ENCODE results near the gene NANOGP8. TPM values are rescaled to one million over a fixed set of nuclear protein-coding genes. Genes with fewer than 3 reads are reported as not detected.

The NANOGP8 gene
- total and polyA plus RNA-seq, 2 experiments from 2014 or later: not detected

- WGBS, 2 experiments (ENCODE audit: low coverage in 1 of 2, low lambda C conversion rate in 2 of 2, missing lambda C conversion rate in 2 of 2): 42 to 53% methylated on average over 2 of the region's 2 CpGs
- peak; percentile 45 for DNase-seq
- no peak overlapping the region for H2AFZ ChIP-seq
- in situ Hi-C loops (cut with MboI): no loop called here
- no peaks in the 10 kb centered on the region for H3K79me2 ChIP-seq (ENCODE audit: insufficient read depth)
- H3K4me3 ChIP-seq: no peak overlapping the region
- no peak overlapping the region for H3K27ac ChIP-seq
- H3K27me3 ChIP-seq (replicated peaks; ENCODE audit: insufficient read depth): no peaks in the 10 kb centered on the region
- H3K9me3 ChIP-seq (ENCODE audit: low read depth): no peaks in the 10 kb centered on the region
- H4K20me1 ChIP-seq (ENCODE audit: insufficient read depth): no peaks in the 10 kb centered on the region
- no peak overlapping the region for H3K4me2 ChIP-seq (ENCODE audit: unreplicated experiment)
- no peak for TF ChIP-seq EZH2 (IDR thresholded peaks at IDR 0.05; ENCODE audit: insufficient read depth, poor library complexity, severe bottlenecking)
- no peak for TF ChIP-seq EZH2phosphoT487 (IDR thresholded peaks at IDR 0.05; ENCODE audit: insufficient read depth, low read depth)
- H3K9me2 ChIP-seq (ENCODE audit: insufficient read depth): no peaks in the 10 kb centered on the region
- no peaks in the 10 kb centered on the region for H3K36me3 ChIP-seq (ENCODE audit: low read depth)
- 0 out of 2 replicates have a peak, but pooled peaks cover 5% of the 10 kb centered on the region for H3K4me1 ChIP-seq (ENCODE audit: insufficient read depth)
- H3F3A ChIP-seq (ENCODE audit: insufficient read depth): no peaks in the 10 kb centered on the region
- H3K9ac ChIP-seq: no peak overlapping the region
These were observed 41.6 kb downstream of the NANOGP8 start for GRCh38 chr15:35043373-35044095.

DNA sequence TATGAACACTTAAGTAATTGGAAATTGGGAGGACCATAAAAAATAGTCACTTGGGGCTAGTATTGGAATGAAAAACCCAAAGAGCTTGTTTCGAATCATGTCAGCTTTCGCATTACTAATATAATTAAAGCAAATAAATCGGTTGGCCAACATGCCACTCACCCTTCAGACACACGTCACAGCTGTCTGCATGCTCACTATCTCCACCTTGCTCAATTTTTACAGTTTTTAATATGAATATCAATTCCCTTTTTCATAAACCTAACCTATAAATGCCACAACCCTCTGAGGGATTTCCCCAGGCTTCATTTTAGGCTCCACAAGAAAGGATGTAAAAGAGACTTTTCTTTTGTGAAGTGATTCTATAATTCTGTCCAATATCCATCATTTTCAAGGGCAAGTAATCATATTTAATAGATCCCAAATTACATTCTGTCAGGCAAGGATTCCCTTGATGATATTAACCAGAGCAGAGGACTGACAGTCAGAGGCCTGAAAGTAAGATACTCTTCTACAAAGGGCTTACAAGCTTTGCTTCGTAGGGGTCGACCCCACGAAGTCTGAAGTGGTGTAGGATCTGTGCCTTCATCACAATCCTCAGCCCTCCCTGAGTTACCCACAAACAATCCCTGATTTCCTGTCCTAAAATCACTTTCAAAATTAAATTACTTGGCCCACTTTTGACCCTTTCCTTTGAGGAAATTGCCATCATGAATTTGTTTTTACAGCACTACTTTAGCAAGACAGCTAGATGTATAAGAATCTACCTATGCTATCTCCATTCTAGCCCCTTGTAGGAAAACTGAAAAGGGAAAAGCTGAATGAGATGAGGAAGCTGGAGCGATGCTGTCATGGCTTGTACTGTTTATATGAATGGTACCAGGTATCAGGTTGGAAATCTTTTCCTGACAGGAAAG lies 44.5 kb downstream of the NANOGP8 start:
- H3K36me3 ChIP-seq (ENCODE audit: low read depth): no peaks in the 10 kb centered on the region
- TF ChIP-seq EZH2phosphoT487 (IDR thresholded peaks at IDR 0.05; ENCODE audit: insufficient read depth, low read depth) (no peak), EZH2 (IDR thresholded peaks at IDR 0.05; ENCODE audit: insufficient read depth, poor library complexity, severe bottlenecking) (no peak)
- H2AFZ ChIP-seq: no peak overlapping the region
- H3K4me3 ChIP-seq: no peak overlapping the region
- no peaks in the 10 kb centered on the region for H3F3A ChIP-seq (ENCODE audit: insufficient read depth)
- H4K20me1 ChIP-seq (ENCODE audit: insufficient read depth): no peaks in the 10 kb centered on the region
- H3K4me2 ChIP-seq (ENCODE audit: unreplicated experiment): no peak overlapping the region
- H3K79me2 ChIP-seq (ENCODE audit: insufficient read depth): no peaks in the 10 kb centered on the region
- in situ Hi-C loops (cut with MboI): no loop called here
- no peak overlapping the region for H3K27ac ChIP-seq
- no peak overlapping the region for H3K9ac ChIP-seq
- H3K9me3 ChIP-seq (ENCODE audit: low read depth): no peaks in the 10 kb centered on the region
- no peaks in the 10 kb centered on the region for H3K27me3 ChIP-seq (replicated peaks; ENCODE audit: insufficient read depth)
- no peak for DNase-seq
- 0 out of 2 replicates have a peak, but pooled peaks cover 5% of the 10 kb centered on the region for H3K4me1 ChIP-seq (ENCODE audit: insufficient read depth)
- no peaks in the 10 kb centered on the region for H3K9me2 ChIP-seq (ENCODE audit: insufficient read depth)
- WGBS, 2 experiments (ENCODE audit: low coverage in 1 of 2, low lambda C conversion rate in 2 of 2, missing lambda C conversion rate in 2 of 2): 74 to 77% methylated on average over 8 of the region's 8 CpGs

DNA sequence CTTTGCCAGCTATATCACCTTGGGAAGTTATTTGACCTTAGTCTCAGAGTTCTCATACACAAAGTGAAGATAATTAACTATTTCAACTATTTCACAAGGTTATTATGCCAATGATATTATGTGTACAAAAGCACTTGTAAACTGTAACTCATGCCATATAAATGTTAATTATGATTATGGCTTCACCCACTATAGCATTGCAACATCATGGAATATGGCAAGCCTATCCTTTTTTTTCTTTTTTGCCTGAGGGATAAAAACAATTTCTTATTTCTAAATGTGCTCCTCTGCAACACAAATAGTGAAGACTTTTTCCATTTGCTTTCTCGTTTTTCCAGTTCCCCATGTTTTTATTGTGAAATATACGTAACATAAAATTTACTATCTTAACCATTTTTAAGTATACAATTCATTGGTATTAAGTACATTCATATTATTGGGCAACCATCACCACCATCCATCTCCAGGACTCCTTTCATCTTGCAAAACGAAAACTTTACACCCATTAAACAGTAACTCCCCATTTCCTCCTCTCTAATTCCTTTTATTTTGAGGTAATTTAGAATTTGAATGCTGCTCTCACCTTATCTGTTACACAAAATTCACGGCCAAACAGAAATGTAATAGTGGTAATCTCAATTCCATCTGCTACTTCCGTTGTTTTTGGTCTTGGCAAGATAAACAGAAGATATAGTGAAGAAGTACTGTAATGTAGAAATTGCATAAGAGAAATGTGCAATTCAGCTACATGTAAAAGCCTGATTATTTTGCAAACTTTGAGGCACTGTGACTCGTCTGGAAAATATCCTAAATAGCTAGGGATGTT lies 46.3 kb downstream of the NANOGP8 start:
- no peaks in the 10 kb centered on the region for H3K9me2 ChIP-seq (ENCODE audit: insufficient read depth)
- no peaks in the 10 kb centered on the region for H3K36me3 ChIP-seq (ENCODE audit: low read depth)
- peak overlapping the region; percentile 1; the same call in 1 of the 2 replicates for H2AFZ ChIP-seq
- 40 to 49% methylated on average over 6 of the region's 6 CpGs for WGBS, 2 experiments (ENCODE audit: low coverage in 1 of 2, low lambda C conversion rate in 2 of 2, missing lambda C conversion rate in 2 of 2)
- no peaks in the 10 kb centered on the region for H3K79me2 ChIP-seq (ENCODE audit: insufficient read depth)
- no peaks in the 10 kb centered on the region for H3F3A ChIP-seq (ENCODE audit: insufficient read depth)
- no peak overlapping the region for H3K4me3 ChIP-seq
- 0 out of 2 replicates have a peak, but pooled peaks cover 5% of the 10 kb centered on the region for H3K4me1 ChIP-seq (ENCODE audit: insufficient read depth)
- in situ Hi-C loops (cut with MboI): no loop called here
- peak; percentile 74 for DNase-seq
- no peaks in the 10 kb centered on the region for H4K20me1 ChIP-seq (ENCODE audit: insufficient read depth)
- no peak overlapping the region for H3K9ac ChIP-seq
- H3K9me3 ChIP-seq (ENCODE audit: low read depth): no peaks in the 10 kb centered on the region
- no peak for TF ChIP-seq EZH2 (IDR thresholded peaks at IDR 0.05; ENCODE audit: insufficient read depth, poor library complexity, severe bottlenecking)
- peak overlapping the region; percentile 11; the same call in 1 of the 2 replicates for H3K27ac ChIP-seq
- H3K4me2 ChIP-seq (ENCODE audit: unreplicated experiment): peak overlapping the region; percentile 14
- H3K27me3 ChIP-seq (replicated peaks; ENCODE audit: insufficient read depth): no peaks in the 10 kb centered on the region

Other genes with a start within 250 kb of the NANOGP8 start
- gene AQR, start 115.6 kb downstream of the NANOGP8 start, total RNA-seq (2014; rRNA removed; shearing (Covaris generic)): 17.8 and 18.2 TPM in 2 replicates
- gene AQR, start 115.6 kb downstream of the NANOGP8 start, polyA plus RNA-seq (2016; fragmentation: Nextera tagmentation; extraction: Ambion mirVana): 14.3 and 14.7 TPM in 2 replicates
- gene ZNF770, start 97.0 kb downstream of the NANOGP8 start, total RNA-seq (2014; rRNA removed; shearing (Covaris generic)): 30.2 and 32.1 TPM in 2 replicates
- 92.5 and 93.6 TPM in 2 replicates for gene ZNF770, start 97.0 kb downstream of the NANOGP8 start, polyA plus RNA-seq (2016; fragmentation: Nextera tagmentation; extraction: Ambion mirVana)

Data from GM23248 (cell line).